ENCODE measurements around the gene VPS45.

The VPS45 gene

GRCh38 chr1:150067184-150068108, at the start of gene VPS45:
TSS of gene VPS45 (plus strand) at chr1:150067776. CDS start at chr1:150067858, 82 bp downstream.
- Histone ChIP-seq H3K36me3 (ENCODE audit: control insufficient read depth, insufficient read depth, low read length) (no peaks in the 10 kb centered on the region; the same call in 1 of the 2 replicates), H3K4me3 (replicated peaks; ENCODE audit: low read depth, low read length) (peak within 1 kb of the TSS; percentile 66), H3K27me3 (replicated peaks; ENCODE audit: control insufficient read depth, insufficient read depth, low read length) (no peaks in the 10 kb centered on the region)
- TF ChIP-seq, protein P1, sequence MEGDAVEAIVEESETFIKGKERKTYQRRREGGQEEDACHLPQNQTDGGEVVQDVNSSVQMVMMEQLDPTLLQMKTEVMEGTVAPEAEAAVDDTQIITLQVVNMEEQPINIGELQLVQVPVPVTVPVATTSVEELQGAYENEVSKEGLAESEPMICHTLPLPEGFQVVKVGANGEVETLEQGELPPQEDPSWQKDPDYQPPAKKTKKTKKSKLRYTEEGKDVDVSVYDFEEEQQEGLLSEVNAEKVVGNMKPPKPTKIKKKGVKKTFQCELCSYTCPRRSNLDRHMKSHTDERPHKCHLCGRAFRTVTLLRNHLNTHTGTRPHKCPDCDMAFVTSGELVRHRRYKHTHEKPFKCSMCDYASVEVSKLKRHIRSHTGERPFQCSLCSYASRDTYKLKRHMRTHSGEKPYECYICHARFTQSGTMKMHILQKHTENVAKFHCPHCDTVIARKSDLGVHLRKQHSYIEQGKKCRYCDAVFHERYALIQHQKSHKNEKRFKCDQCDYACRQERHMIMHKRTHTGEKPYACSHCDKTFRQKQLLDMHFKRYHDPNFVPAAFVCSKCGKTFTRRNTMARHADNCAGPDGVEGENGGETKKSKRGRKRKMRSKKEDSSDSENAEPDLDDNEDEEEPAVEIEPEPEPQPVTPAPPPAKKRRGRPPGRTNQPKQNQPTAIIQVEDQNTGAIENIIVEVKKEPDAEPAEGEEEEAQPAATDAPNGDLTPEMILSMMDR (IDR thresholded peaks at IDR 0.05; ENCODE audit: insufficient read depth, low read length, poor library complexity, severe bottlenecking) = no peak
- DNase-seq (ENCODE audit: extremely low read depth, insufficient read length) = peak; percentile 89

- no peak overlapping the region for H3K4me3 ChIP-seq (replicated peaks; ENCODE audit: low read depth, low read length)
- TF ChIP-seq, protein P1 (IDR thresholded peaks at IDR 0.05; ENCODE audit: insufficient read depth, low read length, poor library complexity, severe bottlenecking) = no peak
- no peaks in the 10 kb centered on the region for H3K36me3 ChIP-seq (ENCODE audit: control insufficient read depth, insufficient read depth, low read length)
- H3K27me3 ChIP-seq (replicated peaks; ENCODE audit: control insufficient read depth, insufficient read depth, low read length) = no peaks in the 10 kb centered on the region
- no peak for DNase-seq (ENCODE audit: extremely low read depth, insufficient read length)
Observed at GRCh38 chr1:150018165-150018564, 49.4 kb upstream of the VPS45 start.

DNA sequence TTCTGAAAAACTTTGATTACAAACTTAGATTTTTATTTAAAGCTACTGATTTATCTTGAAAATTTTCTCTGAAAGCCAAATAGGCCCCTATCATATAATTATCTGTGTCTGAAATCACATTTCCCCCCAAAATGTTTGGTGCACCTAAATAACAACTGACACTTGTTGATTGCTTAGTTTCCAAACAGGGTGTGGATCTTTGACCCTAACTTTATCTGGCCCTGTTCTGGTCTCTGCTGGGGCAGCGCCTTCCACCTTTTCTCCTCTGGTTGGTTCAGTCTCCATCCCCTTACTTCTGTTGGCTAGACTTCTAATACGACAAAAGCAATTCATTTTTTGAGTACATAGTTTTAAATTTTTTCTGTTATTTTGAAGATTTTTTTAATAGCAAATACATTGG, 46.9 kb upstream of the VPS45 start:
- Histone ChIP-seq H3K27me3 (replicated peaks; ENCODE audit: control insufficient read depth, insufficient read depth, low read length) (no peaks in the 10 kb centered on the region), H3K4me3 (replicated peaks; ENCODE audit: low read depth, low read length) (no peak overlapping the region), H3K36me3 (ENCODE audit: control insufficient read depth, insufficient read depth, low read length) (no peaks in the 10 kb centered on the region)
- TF ChIP-seq, protein P1 (IDR thresholded peaks at IDR 0.05; ENCODE audit: insufficient read depth, low read length, poor library complexity, severe bottlenecking) = no peak
- no peak for DNase-seq (ENCODE audit: extremely low read depth, insufficient read length)

- no peak overlapping the region for H3K4me3 ChIP-seq (replicated peaks; ENCODE audit: low read depth, low read length)
- no peak for DNase-seq (ENCODE audit: extremely low read depth, insufficient read length)
- no peaks in the 10 kb centered on the region for H3K27me3 ChIP-seq (replicated peaks; ENCODE audit: control insufficient read depth, insufficient read depth, low read length)
- TF ChIP-seq, protein P1 (IDR thresholded peaks at IDR 0.05; ENCODE audit: insufficient read depth, low read length, poor library complexity, severe bottlenecking) = no peak
- no peaks in the 10 kb centered on the region for H3K36me3 ChIP-seq (ENCODE audit: control insufficient read depth, insufficient read depth, low read length)
Observed at GRCh38 chr1:150021191-150021694, 46.3 kb upstream of the VPS45 start.

- TF ChIP-seq, protein P1 (IDR thresholded peaks at IDR 0.05; ENCODE audit: insufficient read depth, low read length, poor library complexity, severe bottlenecking) = no peak
- H3K36me3 ChIP-seq (ENCODE audit: control insufficient read depth, insufficient read depth, low read length) = no peaks in the 10 kb centered on the region
- no peak overlapping the region for H3K4me3 ChIP-seq (replicated peaks; ENCODE audit: low read depth, low read length)
- H3K27me3 ChIP-seq (replicated peaks; ENCODE audit: control insufficient read depth, insufficient read depth, low read length) = no peaks in the 10 kb centered on the region
- DNase-seq (ENCODE audit: extremely low read depth, insufficient read length) = no peak
Observed at GRCh38 chr1:150022357-150022756, 45.2 kb upstream of the VPS45 start.
